Thyroid gland (tissue), 4 donors: Measurements from ENCODE around the gene NCBP3.

Source experiments
- POLR2A ChIP-seq, 2 donors: fragments of 450-650 bp; IDR thresholded peaks; one replicate each; pipeline ENCODE4 v1.6.1; 2017; ENCODE audit warnings: antibody characterized with exemption in 2 of 2, mild to moderate bottlenecking in 2 of 2, moderate library complexity in 1 of 2
- TF ChIP-seq, protein P1 (sequence below), 6 experiments: fragments of 200-600 bp in 3 of 6; fragments of 450-650 bp in 3 of 6; sonication (generic) in 3 of 6; IDR thresholded peaks; one replicate each; pipeline ENCODE4 v1.5.1; 2016 to 2019; ENCODE audit warnings: antibody characterized with exemption in 6 of 6, mild to moderate bottlenecking in 2 of 6, inconsistent platforms in 1 of 6, moderate library complexity in 1 of 6

DNA sequence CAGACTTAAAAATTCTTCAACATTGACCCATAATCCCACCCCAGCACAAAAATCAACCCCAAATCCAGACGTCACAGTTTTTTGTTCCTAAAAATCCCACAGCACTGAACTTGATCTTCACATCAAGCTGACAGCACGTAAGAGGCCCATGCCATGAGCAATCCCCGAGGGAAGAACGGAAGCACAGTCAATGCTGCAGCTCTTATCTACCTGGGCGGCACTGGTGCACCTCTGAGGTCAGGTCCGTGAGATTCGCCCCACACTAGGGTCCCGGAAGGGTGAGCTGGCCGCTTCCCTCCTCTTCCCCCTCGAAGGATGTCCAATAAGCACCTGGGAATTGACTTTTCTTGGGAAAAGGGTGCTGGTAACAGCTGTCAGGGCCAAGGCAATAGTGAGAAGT, 33.8 kb downstream of the NCBP3 start:
- TF ChIP-seq, protein P1, sequence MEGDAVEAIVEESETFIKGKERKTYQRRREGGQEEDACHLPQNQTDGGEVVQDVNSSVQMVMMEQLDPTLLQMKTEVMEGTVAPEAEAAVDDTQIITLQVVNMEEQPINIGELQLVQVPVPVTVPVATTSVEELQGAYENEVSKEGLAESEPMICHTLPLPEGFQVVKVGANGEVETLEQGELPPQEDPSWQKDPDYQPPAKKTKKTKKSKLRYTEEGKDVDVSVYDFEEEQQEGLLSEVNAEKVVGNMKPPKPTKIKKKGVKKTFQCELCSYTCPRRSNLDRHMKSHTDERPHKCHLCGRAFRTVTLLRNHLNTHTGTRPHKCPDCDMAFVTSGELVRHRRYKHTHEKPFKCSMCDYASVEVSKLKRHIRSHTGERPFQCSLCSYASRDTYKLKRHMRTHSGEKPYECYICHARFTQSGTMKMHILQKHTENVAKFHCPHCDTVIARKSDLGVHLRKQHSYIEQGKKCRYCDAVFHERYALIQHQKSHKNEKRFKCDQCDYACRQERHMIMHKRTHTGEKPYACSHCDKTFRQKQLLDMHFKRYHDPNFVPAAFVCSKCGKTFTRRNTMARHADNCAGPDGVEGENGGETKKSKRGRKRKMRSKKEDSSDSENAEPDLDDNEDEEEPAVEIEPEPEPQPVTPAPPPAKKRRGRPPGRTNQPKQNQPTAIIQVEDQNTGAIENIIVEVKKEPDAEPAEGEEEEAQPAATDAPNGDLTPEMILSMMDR (IDR thresholded peaks at IDR 0.05), result no peak
- no peak for TF ChIP-seq POLR2A (IDR thresholded peaks at IDR 0.05)
